NOMO-1 treated with dmso at 0.1 percent for 144 hours (cell line): ENCODE measurements around the gene TBX3.

Source experiments
- DNase-seq: peaks from one replicate; lab custom pipeline; 2025; ENCODE audit not compliant: unreplicated experiment; lab: John Stamatoyannopoulos, UW

Gene TBX3

GRCh38 chr12:114631242-114631641 lies 52.7 kb downstream of the TBX3 start:
- no peak for DNase-seq

GRCh38 chr12:114628199-114628598 lies 55.8 kb downstream of the TBX3 start:
- DNase-seq: no peak

GRCh38 chr12:114627393-114627792 lies 56.6 kb downstream of the TBX3 start:
- no peak for DNase-seq

GRCh38 chr12:114625294-114625851 lies 58.6 kb downstream of the TBX3 start:
- no peak for DNase-seq

- DNase-seq: no peak
These were observed 60.2 kb downstream of the TBX3 start for GRCh38 chr12:114623737-114624136.
